ENCODE measurements around the gene LSM2. TPM values are rescaled to one million over a fixed set of nuclear protein-coding genes. Genes with fewer than 3 reads are reported as not detected.
A peak's percentile ranks its signal among the peaks of the same experiment; 100 is the strongest.
"Not testable (repeated sequence)": the region's sequence is repeated elsewhere in the genome, so short reads cannot be mapped to it uniquely, and the experiment has no call there.

Gene LSM2
- total RNA-seq, 1 donor from 2014 or later: 68.2 TPM

GRCh38 chr6:31844507-31844906, 37.7 kb upstream of the LSM2 start:
- Mint-ChIP-seq H3K4me1 (ENCODE audit: low read depth, unreplicated experiment) (no peaks in the 10 kb centered on the region), H3K27me3 (ENCODE audit: unreplicated experiment) (peaks cover 5% of the 10 kb centered on the region), H3K9me3 (ENCODE audit: unreplicated experiment) (peaks cover 2% of the 10 kb centered on the region), H3K27ac (ENCODE audit: unreplicated experiment) (no peak overlapping the region), H3K4me3 (ENCODE audit: unreplicated experiment) (no peak overlapping the region), H3K36me3 (ENCODE audit: unreplicated experiment) (no peaks in the 10 kb centered on the region)
- DNase-seq: no peak
- TF ChIP-seq CTCF (IDR thresholded peaks at IDR 0.05; ENCODE audit: partially characterized antibody, unreplicated experiment): no peak

- Mint-ChIP-seq H3K27me3 (ENCODE audit: unreplicated experiment) (peaks cover 5% of the 10 kb centered on the region), H3K27ac (ENCODE audit: unreplicated experiment) (no peak overlapping the region), H3K4me1 (ENCODE audit: low read depth, unreplicated experiment) (peaks cover 5% of the 10 kb centered on the region), H3K4me3 (ENCODE audit: unreplicated experiment) (no peak overlapping the region), H3K9me3 (ENCODE audit: unreplicated experiment) (peaks cover 2% of the 10 kb centered on the region), H3K36me3 (ENCODE audit: unreplicated experiment) (no peaks in the 10 kb centered on the region)
- no peak for TF ChIP-seq CTCF (IDR thresholded peaks at IDR 0.05; ENCODE audit: partially characterized antibody, unreplicated experiment)
- DNase-seq: no peak
These were observed 35.3 kb upstream of the LSM2 start for GRCh38 chr6:31842053-31842452.

- not testable (repeated sequence) for H3K4me3 Mint-ChIP-seq (ENCODE audit: unreplicated experiment); H3K27ac Mint-ChIP-seq (ENCODE audit: unreplicated experiment); H3K9me3 Mint-ChIP-seq (ENCODE audit: unreplicated experiment); DNase-seq; H3K36me3 Mint-ChIP-seq (ENCODE audit: unreplicated experiment)
- Mint-ChIP-seq H3K27me3 (ENCODE audit: unreplicated experiment) (peaks cover 16% of the 10 kb centered on the region), H3K4me1 (ENCODE audit: low read depth, unreplicated experiment) (peaks cover 16% of the 10 kb centered on the region)
These were observed 33.0 kb upstream of the LSM2 start for GRCh38 chr6:31839779-31840126.

- Mint-ChIP-seq H3K27me3 (ENCODE audit: unreplicated experiment) (peaks cover 19% of the 10 kb centered on the region), H3K36me3 (ENCODE audit: unreplicated experiment) (no peaks in the 10 kb centered on the region), H3K27ac (ENCODE audit: unreplicated experiment) (peak overlapping the region; percentile 22), H3K4me3 (ENCODE audit: unreplicated experiment) (peak overlapping the region; percentile 23), H3K9me3 (ENCODE audit: unreplicated experiment) (peaks cover 11% of the 10 kb centered on the region), H3K4me1 (ENCODE audit: low read depth, unreplicated experiment) (peaks cover 16% of the 10 kb centered on the region)
- DNase-seq: no peak
- TF ChIP-seq CTCF (IDR thresholded peaks at IDR 0.05; ENCODE audit: partially characterized antibody, unreplicated experiment): no peak
These were observed 32.2 kb upstream of the LSM2 start for GRCh38 chr6:31838968-31839367.

- Mint-ChIP-seq H3K4me1 (ENCODE audit: low read depth, unreplicated experiment) (peaks cover 16% of the 10 kb centered on the region), H3K9me3 (ENCODE audit: unreplicated experiment) (peaks cover 11% of the 10 kb centered on the region), H3K27me3 (ENCODE audit: unreplicated experiment) (peaks cover 19% of the 10 kb centered on the region)
- DNase-seq; H3K4me3 Mint-ChIP-seq (ENCODE audit: unreplicated experiment); H3K36me3 Mint-ChIP-seq (ENCODE audit: unreplicated experiment); H3K27ac Mint-ChIP-seq (ENCODE audit: unreplicated experiment): not testable (repeated sequence)
These were observed 31.4 kb upstream of the LSM2 start for GRCh38 chr6:31838114-31838553.

GRCh38 chr6:31837369-31838113, 30.8 kb upstream of the LSM2 start:
- no peak for DNase-seq
- H3K27ac Mint-ChIP-seq (ENCODE audit: unreplicated experiment): peak overlapping the region; percentile 80
- H3K9me3 Mint-ChIP-seq (ENCODE audit: unreplicated experiment): peaks cover 11% of the 10 kb centered on the region
- peak overlapping the region; percentile 98 for H3K4me3 Mint-ChIP-seq (ENCODE audit: unreplicated experiment)
- no peaks in the 10 kb centered on the region for H3K36me3 Mint-ChIP-seq (ENCODE audit: unreplicated experiment)
- peaks cover 16% of the 10 kb centered on the region for H3K4me1 Mint-ChIP-seq (ENCODE audit: low read depth, unreplicated experiment)
- no peak for TF ChIP-seq CTCF (IDR thresholded peaks at IDR 0.05; ENCODE audit: partially characterized antibody, unreplicated experiment)
- peaks cover 19% of the 10 kb centered on the region for H3K27me3 Mint-ChIP-seq (ENCODE audit: unreplicated experiment)
